Spleen (tissue), 7 donors: ENCODE measurements around the gene MYCBPAP.

Experiments used
- POLR2AphosphoS5 ChIP-seq, 3 donors: sonication (generic); formaldehyde crosslinking; IDR thresholded peaks; one replicate each; pipeline ENCODE4 v1.5.1; 2017; ENCODE audit warnings: antibody characterized with exemption in 3 of 3
- TF ChIP-seq, protein P1 (sequence below), 11 experiments: fragments of 200-600 bp in 7 of 11; fragments of 450-650 bp in 4 of 11; sonication (generic) in 4 of 11; IDR thresholded peaks in 8 of 11; conservative IDR thresholded peaks in 3 of 11; 1 replicate in 7 of 11; 2 replicates in 4 of 11; pipeline versions ENCODE4 v1.4.0 to v1.8.0; 2016 to 2021; ENCODE audit warnings: antibody characterized with exemption in 11 of 11, inconsistent platforms in 4 of 11, mild to moderate bottlenecking in 1 of 11
- donor health status: DM: no; HTN: no; CAD: no; lungs with moderate emphysema.
- donor health status: DM: no; HTN: no; CAD: no.
- donor health status: DM: no; HTN: no; CAD: no.

DNA sequence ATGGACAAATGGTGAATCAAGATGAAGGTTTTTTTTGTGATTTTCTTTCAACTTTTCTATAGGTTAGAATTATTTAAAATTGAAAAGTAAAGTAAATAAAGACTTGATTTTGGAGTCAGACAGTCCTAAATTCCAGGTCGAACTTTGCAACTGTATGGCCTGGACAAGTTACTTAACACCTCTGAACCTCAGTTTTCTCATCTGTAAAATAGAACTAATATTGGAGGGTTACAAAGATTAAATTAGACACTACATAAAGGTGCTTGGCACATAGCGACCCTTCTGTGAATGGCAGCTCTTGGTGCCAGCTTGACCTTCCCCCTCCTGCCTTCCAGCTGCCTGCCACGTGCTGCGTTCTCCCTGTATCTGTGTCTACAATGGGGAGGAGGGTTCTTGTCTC, 26.6 kb upstream of the MYCBPAP start:
- TF ChIP-seq, protein P1, sequence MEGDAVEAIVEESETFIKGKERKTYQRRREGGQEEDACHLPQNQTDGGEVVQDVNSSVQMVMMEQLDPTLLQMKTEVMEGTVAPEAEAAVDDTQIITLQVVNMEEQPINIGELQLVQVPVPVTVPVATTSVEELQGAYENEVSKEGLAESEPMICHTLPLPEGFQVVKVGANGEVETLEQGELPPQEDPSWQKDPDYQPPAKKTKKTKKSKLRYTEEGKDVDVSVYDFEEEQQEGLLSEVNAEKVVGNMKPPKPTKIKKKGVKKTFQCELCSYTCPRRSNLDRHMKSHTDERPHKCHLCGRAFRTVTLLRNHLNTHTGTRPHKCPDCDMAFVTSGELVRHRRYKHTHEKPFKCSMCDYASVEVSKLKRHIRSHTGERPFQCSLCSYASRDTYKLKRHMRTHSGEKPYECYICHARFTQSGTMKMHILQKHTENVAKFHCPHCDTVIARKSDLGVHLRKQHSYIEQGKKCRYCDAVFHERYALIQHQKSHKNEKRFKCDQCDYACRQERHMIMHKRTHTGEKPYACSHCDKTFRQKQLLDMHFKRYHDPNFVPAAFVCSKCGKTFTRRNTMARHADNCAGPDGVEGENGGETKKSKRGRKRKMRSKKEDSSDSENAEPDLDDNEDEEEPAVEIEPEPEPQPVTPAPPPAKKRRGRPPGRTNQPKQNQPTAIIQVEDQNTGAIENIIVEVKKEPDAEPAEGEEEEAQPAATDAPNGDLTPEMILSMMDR (IDR thresholded peaks at IDR 0.05 in 8 of 11, conservative IDR thresholded peaks at IDR 0.05 in 3 of 11), result no peak
- TF ChIP-seq POLR2AphosphoS5 (IDR thresholded peaks at IDR 0.05), result no peak
